Aorta (tissue), 5 donors: ENCODE data around the gene USP7. TPM values are rescaled to one million over a fixed set of nuclear protein-coding genes. Genes with fewer than 3 reads are reported as not detected.
A peak's percentile ranks its signal among the peaks of the same experiment; 100 is the strongest.

Experiments
- ATAC-seq: fragments of 200-7000 bp; cut with Tn5 transposase; one replicate; pipeline ENCODE4 v1.9.1; 2022; ENCODE audit warnings: moderate library complexity; ENCODE audit not compliant: low FRiP score
- DNase-seq, 2 donors: peaks; one replicate each; pipeline ENCODE4 v3.0.0-alpha.2; 2020
- H3K27ac ChIP-seq, 2 donors: one replicate each; pipeline ENCODE4 v1.5.1; 2013; ENCODE audit warnings: low read length in 2 of 2, mild to moderate bottlenecking in 2 of 2, moderate library complexity in 2 of 2, control low read depth in 1 of 2, inconsistent platforms in 1 of 2, low read depth in 1 of 2
- H3K27me3 ChIP-seq, 2 donors: one replicate each; pipeline ENCODE4 v1.6.1; 2013; ENCODE audit warnings: control low read depth in 1 of 2, low read length in 1 of 2, mild to moderate bottlenecking in 1 of 2, moderate library complexity in 1 of 2; ENCODE audit not compliant: insufficient read depth in 2 of 2, control insufficient read depth in 1 of 2
- H3K36me3 ChIP-seq, 2 donors: one replicate each; pipeline ENCODE4 v1.6.1; 2013; ENCODE audit warnings: control low read depth in 1 of 2, low read length in 1 of 2, mild to moderate bottlenecking in 1 of 2; ENCODE audit not compliant: insufficient read depth in 2 of 2, control insufficient read depth in 1 of 2
- H3K4me1 ChIP-seq, 2 donors: one replicate each; pipeline ENCODE4 v1.6.1; 2013; ENCODE audit warnings: low read length in 2 of 2, control low read depth in 1 of 2, mild to moderate bottlenecking in 1 of 2, moderate library complexity in 1 of 2; ENCODE audit not compliant: insufficient read depth in 2 of 2, control insufficient read depth in 1 of 2
- H3K4me3 ChIP-seq, 2 donors: one replicate each; pipeline ENCODE4 v1.5.1; 2013; ENCODE audit warnings: low read length in 2 of 2, control low read depth in 1 of 2, mild to moderate bottlenecking in 1 of 2
- H3K9me3 ChIP-seq: one replicate; pipeline ENCODE4 v1.6.1; 2013; ENCODE audit warnings: mild to moderate bottlenecking, low read length; ENCODE audit not compliant: control insufficient read depth
- WGBS, 2 donors: extraction: QIAGEN DNeasy Blood & Tissue Kit; methylation state at CpG; one replicate each; pipeline ENCODE4 v1.1.7; 2013; 5-methylcytosine and 5-hydroxymethylcytosine counted together
- intact Hi-C, 2 donors: fragments of 100-400 bp; cut with DNase I; formaldehyde crosslinking; loops; one replicate each; pipeline versions ENCODE4 v1.14.2 to v1.15.0; 2022
- polyA plus RNA-seq, 2 donors: library from polyadenylated mRNA; stranded (reverse); fragments of 200-250 nt; gene quantifications; one replicate each; pipeline ENCODE4 v1.2.3, GENCODE V29; 2013
- total RNA-seq, 2 donors: library from RNA; stranded (reverse); fragmentation: NEBNext Ultra II Directional; extraction: Animal tissue kit (Norgen Biotek cat#: 25700); gene quantifications; one replicate each; pipeline ENCODE4 v1.2.1, GENCODE V29; 2021
- donor health status: healthy with polysubstance abuse.
- donor health status: Bipolar disorder and iron deficiency.
- donor health status: DM: no; HTN: no; CAD: no.
- donor health status: DM: no; HTN: no; CAD: no.
- donor health status: DM: yes; HTN: yes; CAD: no.

The USP7 gene
- total and polyA plus RNA-seq, 4 donors = 18.0 to 110 (median 72.3) TPM

DNA sequence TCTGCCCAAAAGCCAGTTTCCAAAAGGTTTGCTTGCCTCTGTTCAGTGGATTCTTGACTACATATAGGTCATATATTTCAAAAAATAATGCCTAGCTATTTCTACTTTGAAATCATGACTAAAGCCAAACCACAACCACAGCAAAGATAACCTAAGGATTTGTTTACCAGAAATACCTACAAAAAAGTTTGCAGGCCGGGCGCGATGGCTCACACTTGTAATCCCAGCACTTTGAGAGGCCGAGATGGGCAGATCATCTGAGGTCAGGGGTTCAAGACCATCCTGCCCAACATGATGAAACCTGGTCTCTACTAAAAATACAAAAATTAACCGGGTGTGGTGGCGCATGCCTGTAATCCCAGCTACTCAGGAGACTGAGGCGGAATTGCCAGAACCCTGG lies 110.1 kb downstream of the USP7 start:
- Histone ChIP-seq H3K27me3 (no peaks in the 10 kb centered on the region), H3K36me3 (peaks cover 0 to 9% of the 10 kb centered on the region in 2 donors), H3K4me3 (no peak overlapping the region), H3K9me3 (no peaks in the 10 kb centered on the region), H3K27ac (no peak overlapping the region), H3K4me1 (no peaks in the 10 kb centered on the region)
- DNase-seq (peak in 1 of 2 donors; percentile 36), ATAC-seq (no peak)
- 89% methylated on average over 7 of the region's 7 CpGs for WGBS, 2 donors
- intact Hi-C loops = no loop called here

DNA sequence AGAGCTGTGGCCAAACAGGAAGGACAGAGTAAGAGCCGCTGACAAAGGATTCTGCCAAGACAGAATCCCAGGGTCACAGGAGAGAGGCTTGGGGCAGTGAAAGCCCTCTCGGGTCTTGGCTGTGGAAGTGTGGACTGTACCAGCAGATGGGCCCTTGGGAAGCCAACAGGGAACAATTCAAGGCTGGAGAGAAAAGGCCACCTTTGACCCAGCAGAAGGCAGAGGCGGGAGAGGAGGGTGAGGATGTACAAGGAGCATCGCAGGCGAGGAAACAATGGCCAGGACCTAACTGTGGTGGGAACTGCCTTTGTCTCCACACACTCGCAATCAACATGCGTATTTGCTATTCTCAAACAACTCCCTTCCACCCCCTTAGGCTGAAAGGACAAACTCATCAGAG lies 110.6 kb downstream of the USP7 start:
- Histone ChIP-seq H3K9me3 (no peaks in the 10 kb centered on the region), H3K27ac (no peak overlapping the region), H3K27me3 (no peaks in the 10 kb centered on the region), H3K36me3 (peaks cover 0 to 7% of the 10 kb centered on the region in 2 donors), H3K4me3 (no peak overlapping the region), H3K4me1 (no peaks in the 10 kb centered on the region)
- WGBS, 2 donors = 89% methylated on average over 7 of the region's 7 CpGs
- intact Hi-C loops = no loop called here
- no peak for ATAC-seq
- peak in 1 of 2 donors; percentile 55 for DNase-seq

GRCh38 chr16:8852534-8852933 lies 111.2 kb downstream of the USP7 start:
- 67 to 80% methylated on average over 8 of the region's 8 CpGs for WGBS, 2 donors
- Histone ChIP-seq H3K9me3 (no peaks in the 10 kb centered on the region), H3K36me3 (peaks cover 0 to 4% of the 10 kb centered on the region in 2 donors), H3K4me3 (no peak overlapping the region), H3K27ac (no peak overlapping the region), H3K4me1 (no peaks in the 10 kb centered on the region), H3K27me3 (no peaks in the 10 kb centered on the region)
- intact Hi-C loops = no loop called here
- ATAC-seq (no peak), DNase-seq (peak in 1 of 2 donors; percentile 64)

GRCh38 chr16:8851761-8852403 lies 111.8 kb downstream of the USP7 start:
- DNase-seq = peak in 1 of 2 donors; percentile 68
- intact Hi-C loops = no loop called here
- H3K4me1 ChIP-seq = no peaks in the 10 kb centered on the region
- ATAC-seq = no peak
- H3K4me3 ChIP-seq = no peak overlapping the region
- WGBS, 2 donors = 84 to 86% methylated on average over 8 of the region's 8 CpGs
- peaks cover 0 to 3% of the 10 kb centered on the region in 2 donors for H3K36me3 ChIP-seq
- no peaks in the 10 kb centered on the region for H3K27me3 ChIP-seq
- H3K27ac ChIP-seq = no peak overlapping the region
- no peaks in the 10 kb centered on the region for H3K9me3 ChIP-seq

DNA sequence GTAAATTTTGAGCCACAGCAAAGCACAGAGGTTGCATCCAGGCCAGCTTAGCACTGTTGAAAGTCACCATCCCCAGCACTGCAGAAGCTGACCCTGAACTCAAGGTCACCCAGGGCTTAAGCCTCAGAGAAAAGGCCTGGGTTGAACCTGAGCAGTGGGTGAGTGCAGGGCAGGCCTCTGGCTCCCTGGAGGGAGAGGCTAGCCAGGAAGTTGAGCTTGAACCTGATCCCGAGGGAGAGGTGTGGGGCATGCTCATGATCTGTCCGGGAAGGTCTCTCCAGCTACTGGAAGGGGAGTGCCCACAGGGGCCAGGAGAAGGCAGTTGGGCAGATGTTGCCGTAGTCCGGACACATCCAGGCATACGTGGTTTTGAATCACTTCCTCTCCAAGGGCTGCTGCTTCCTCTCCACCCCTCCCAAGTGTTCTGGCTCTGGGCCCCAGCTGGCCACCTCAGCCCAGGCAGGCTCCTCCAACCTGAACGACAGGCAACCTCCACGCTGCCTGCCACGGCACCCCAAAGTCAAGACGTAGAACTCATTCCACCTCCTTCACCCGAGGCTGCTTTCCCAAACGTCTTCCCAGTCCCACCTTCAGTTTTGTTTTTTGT lies 113.3 kb downstream of the USP7 start:
- Histone ChIP-seq H3K27ac (peak overlapping the region in 1 of 2 donors; percentile 23), H3K4me1 (no peaks in the 10 kb centered on the region), H3K4me3 (no peak overlapping the region), H3K36me3 (peaks cover 0 to 3% of the 10 kb centered on the region in 2 donors), H3K27me3 (no peaks in the 10 kb centered on the region), H3K9me3 (no peaks in the 10 kb centered on the region)
- 35 to 39% methylated on average over 11 of the region's 11 CpGs for WGBS, 2 donors
- intact Hi-C loops = no loop called here
- peak; percentile 76 to 83 for DNase-seq
- peak; percentile 66 for ATAC-seq

DNA sequence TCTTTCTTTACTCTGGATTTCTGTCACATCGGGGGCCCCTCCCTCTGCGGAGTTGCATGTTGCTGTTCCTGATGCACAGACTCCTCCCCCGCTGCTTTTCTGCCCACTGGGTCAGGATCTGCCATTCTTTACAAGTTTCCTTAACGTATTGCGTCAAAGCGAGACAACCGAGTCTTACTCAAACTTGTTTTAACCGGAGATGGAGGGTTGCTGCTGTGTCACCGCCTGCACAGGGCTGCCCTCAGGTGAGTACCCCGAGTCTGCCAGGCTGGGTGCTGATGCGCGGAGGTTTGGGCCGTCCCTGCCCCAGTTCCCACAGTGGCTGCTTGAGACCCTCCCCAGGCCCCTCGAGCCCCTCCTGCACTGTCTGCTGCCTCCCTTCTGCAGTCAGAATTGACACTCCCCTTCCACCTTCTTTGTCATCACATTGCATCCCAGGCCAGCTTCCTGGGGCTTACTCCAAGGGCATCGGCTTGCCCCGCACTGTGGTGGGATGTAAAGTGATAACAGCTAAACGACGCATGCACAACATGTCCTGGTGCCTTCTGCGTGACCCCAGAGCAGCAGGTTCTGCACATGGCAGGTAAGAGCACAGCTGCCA lies 114.2 kb downstream of the USP7 start:
- H3K4me1 ChIP-seq = no peaks in the 10 kb centered on the region
- DNase-seq (peak in 1 of 2 donors; percentile 62), ATAC-seq (no peak)
- intact Hi-C loops = no loop called here
- 83 to 84% methylated on average over 19 of the region's 19 CpGs for WGBS, 2 donors
- H3K27ac ChIP-seq = no peak overlapping the region
- no peak overlapping the region for H3K4me3 ChIP-seq
- H3K9me3 ChIP-seq = no peaks in the 10 kb centered on the region
- no peaks in the 10 kb centered on the region for H3K27me3 ChIP-seq
- H3K36me3 ChIP-seq = peaks cover 0 to 3% of the 10 kb centered on the region in 2 donors

GRCh38 chr16:8848939-8849391 lies 114.7 kb downstream of the USP7 start:
- no peak overlapping the region for H3K4me3 ChIP-seq
- no peaks in the 10 kb centered on the region for H3K27me3 ChIP-seq
- H3K9me3 ChIP-seq = no peaks in the 10 kb centered on the region
- H3K4me1 ChIP-seq = no peaks in the 10 kb centered on the region
- WGBS, 2 donors = 80 to 81% methylated on average over 8 of the region's 8 CpGs
- ATAC-seq (no peak), DNase-seq (peak in 1 of 2 donors; percentile 72)
- intact Hi-C loops = no loop called here
- peaks cover 0 to 3% of the 10 kb centered on the region in 2 donors for H3K36me3 ChIP-seq
- H3K27ac ChIP-seq = no peak overlapping the region

DNA sequence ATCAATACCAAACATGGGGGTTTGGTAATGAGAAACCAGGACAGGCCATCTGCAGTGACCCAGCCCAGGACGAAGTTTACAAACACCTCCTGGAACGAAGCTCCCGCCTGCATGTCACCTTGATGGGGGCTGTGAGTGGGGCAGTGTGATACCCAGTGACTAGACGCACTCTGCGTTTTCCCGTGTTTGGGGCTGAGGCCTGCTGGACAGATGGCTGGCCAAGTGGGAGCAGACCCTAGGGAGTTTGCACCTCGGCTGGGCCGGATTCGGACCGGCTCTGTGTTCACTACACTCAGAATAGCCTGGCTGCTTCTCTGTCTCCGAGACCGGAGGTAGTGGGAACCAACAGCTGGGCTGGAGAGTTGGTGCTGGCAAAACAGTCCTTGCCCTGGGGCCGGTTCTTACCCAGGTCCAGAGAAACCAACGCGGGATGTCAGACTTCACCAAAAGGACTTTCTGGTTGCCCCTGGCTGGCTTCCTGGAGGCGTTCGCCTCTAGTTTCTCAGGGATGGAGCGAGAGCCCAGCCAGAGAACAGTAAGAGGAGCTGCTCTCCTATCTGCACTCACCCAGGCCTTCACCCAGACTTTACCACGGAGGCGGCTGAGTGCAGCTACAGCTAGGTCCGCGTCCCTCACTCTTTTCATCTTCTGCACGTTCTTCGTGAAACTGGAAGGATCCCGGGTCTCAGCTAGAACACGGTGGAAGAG lies 115.3 kb downstream of the USP7 start:
- 81 to 83% methylated on average over 26 of the region's 26 CpGs for WGBS, 2 donors
- peak in 1 of 2 donors; percentile 47 for DNase-seq
- no peak overlapping the region for H3K27ac ChIP-seq

More for the DNA sequence above, 115.3 kb downstream of the USP7 start:
- no peaks in the 10 kb centered on the region for H3K4me1 ChIP-seq
- H3K9me3 ChIP-seq = no peaks in the 10 kb centered on the region
- intact Hi-C loops = no loop called here
- H3K27me3 ChIP-seq = no peaks in the 10 kb centered on the region
- ATAC-seq = no peak
- H3K4me3 ChIP-seq = no peak overlapping the region
- peaks cover 0 to 3% of the 10 kb centered on the region in 2 donors for H3K36me3 ChIP-seq
